ENCODE results near the gene GLG1.

GLG1 gene

GRCh38 chr16:74477226-74477625 is 129.7 kb downstream of the GLG1 start:
- TF ChIP-seq REST (IDR thresholded peaks at IDR 0.05; ENCODE audit: insufficient read depth in 1 of 2, low read depth in 2 of 2, low read length in 2 of 2), result no peak
- no peak for TF ChIP-seq FOXP2 (optimal IDR thresholded peaks at IDR 0.05; ENCODE audit: borderline replicate concordance, extremely low read depth, extremely low read length, insufficient read depth)
- TF ChIP-seq SIN3A (IDR thresholded peaks at IDR 0.05; ENCODE audit: borderline replicate concordance, insufficient read depth, low read length), result no peak
- no peak for TF ChIP-seq POLR2AphosphoS5 (IDR thresholded peaks at IDR 0.05; ENCODE audit: low read depth, low read length)
- no peak for TF ChIP-seq TAF1 (IDR thresholded peaks at IDR 0.05; ENCODE audit: borderline replicate concordance, insufficient read depth, low read length)

DNA sequence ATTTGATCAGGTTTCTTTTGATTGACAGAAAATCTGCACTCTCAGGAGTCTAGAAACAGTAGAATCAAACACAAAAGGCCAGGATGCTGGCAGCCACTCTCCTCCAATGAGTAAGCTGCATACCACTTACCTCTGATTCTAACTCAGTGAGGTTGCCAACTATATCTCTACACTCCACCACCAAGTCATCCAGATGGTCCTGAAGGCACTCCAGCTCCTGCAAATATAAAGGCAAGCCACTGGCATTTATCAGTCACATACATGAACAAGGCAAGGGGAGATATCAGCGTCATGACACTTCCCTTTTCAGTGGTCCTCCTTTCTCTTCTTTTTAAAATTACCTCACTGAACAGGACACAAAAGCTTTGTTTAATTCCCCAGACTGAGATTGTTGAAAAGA is 132.5 kb downstream of the GLG1 start:
- TF ChIP-seq SIN3A (IDR thresholded peaks at IDR 0.05; ENCODE audit: borderline replicate concordance, insufficient read depth, low read length) (no peak), FOXP2 (optimal IDR thresholded peaks at IDR 0.05; ENCODE audit: borderline replicate concordance, extremely low read depth, extremely low read length, insufficient read depth) (no peak), REST (IDR thresholded peaks at IDR 0.05; ENCODE audit: insufficient read depth in 1 of 2, low read depth in 2 of 2, low read length in 2 of 2) (no peak), TAF1 (IDR thresholded peaks at IDR 0.05; ENCODE audit: borderline replicate concordance, insufficient read depth, low read length) (no peak), POLR2AphosphoS5 (IDR thresholded peaks at IDR 0.05; ENCODE audit: low read depth, low read length) (no peak)

DNA sequence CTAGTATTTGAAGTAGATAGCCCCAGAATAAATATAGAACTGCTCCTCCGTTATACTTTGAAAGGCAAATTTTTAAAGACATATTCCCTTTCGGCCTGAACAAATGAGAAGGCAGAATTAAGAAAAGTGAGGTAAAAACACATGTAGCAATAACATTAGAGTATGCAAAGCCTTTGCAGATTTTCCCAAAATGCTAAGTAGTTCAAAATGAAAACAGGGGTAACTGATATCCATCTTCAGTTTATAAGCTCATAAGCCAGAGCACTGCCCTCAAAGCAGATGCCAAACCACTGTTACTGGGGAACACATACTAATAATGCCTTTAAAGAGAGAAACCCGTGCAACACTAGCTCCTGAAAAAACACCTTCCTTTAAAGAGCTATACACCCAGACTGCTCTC is 134.4 kb downstream of the GLG1 start:
- TF ChIP-seq FOXP2 (optimal IDR thresholded peaks at IDR 0.05; ENCODE audit: borderline replicate concordance, extremely low read depth, extremely low read length, insufficient read depth) (no peak), POLR2AphosphoS5 (IDR thresholded peaks at IDR 0.05; ENCODE audit: low read depth, low read length) (no peak), TAF1 (IDR thresholded peaks at IDR 0.05; ENCODE audit: borderline replicate concordance, insufficient read depth, low read length) (no peak), SIN3A (IDR thresholded peaks at IDR 0.05; ENCODE audit: borderline replicate concordance, insufficient read depth, low read length) (no peak), REST (IDR thresholded peaks at IDR 0.05; ENCODE audit: insufficient read depth in 1 of 2, low read depth in 2 of 2, low read length in 2 of 2) (no peak)

- TF ChIP-seq FOXP2 (optimal IDR thresholded peaks at IDR 0.05; ENCODE audit: borderline replicate concordance, extremely low read depth, extremely low read length, insufficient read depth) (no peak), SIN3A (IDR thresholded peaks at IDR 0.05; ENCODE audit: borderline replicate concordance, insufficient read depth, low read length) (no peak), REST (IDR thresholded peaks at IDR 0.05; ENCODE audit: insufficient read depth in 1 of 2, low read depth in 2 of 2, low read length in 2 of 2) (no peak), POLR2AphosphoS5 (IDR thresholded peaks at IDR 0.05; ENCODE audit: low read depth, low read length) (no peak), TAF1 (IDR thresholded peaks at IDR 0.05; ENCODE audit: borderline replicate concordance, insufficient read depth, low read length) (no peak)
Observed at GRCh38 chr16:74472010-74472409, 134.9 kb downstream of the GLG1 start.

- TF ChIP-seq SIN3A (IDR thresholded peaks at IDR 0.05; ENCODE audit: borderline replicate concordance, insufficient read depth, low read length) (no peak), TAF1 (IDR thresholded peaks at IDR 0.05; ENCODE audit: borderline replicate concordance, insufficient read depth, low read length) (no peak), FOXP2 (optimal IDR thresholded peaks at IDR 0.05; ENCODE audit: borderline replicate concordance, extremely low read depth, extremely low read length, insufficient read depth) (no peak), REST (IDR thresholded peaks at IDR 0.05; ENCODE audit: insufficient read depth in 1 of 2, low read depth in 2 of 2, low read length in 2 of 2) (no peak), POLR2AphosphoS5 (IDR thresholded peaks at IDR 0.05; ENCODE audit: low read depth, low read length) (no peak)
Observed at GRCh38 chr16:74469946-74470478, 136.9 kb downstream of the GLG1 start.

Measured in PFSK-1 (cell line).